H9 (cell line): ENCODE measurements around the gene PLCXD3. TPM values are rescaled to one million over a fixed set of nuclear protein-coding genes. Genes with fewer than 3 reads are reported as not detected.

Experiments
- DNase-seq: peaks from one replicate; pipeline ENCODE4 v3.0.0-alpha.2; 2017
- H2AFZ ChIP-seq: one replicate; pipeline ENCODE4 v1.6.1; 2013; ENCODE audit warnings: mild to moderate bottlenecking, low read length, control low read depth, moderate library complexity
- H2AK5ac ChIP-seq: 2 replicates; pipeline ENCODE4 v1.6.1; 2013; ENCODE audit warnings: low read length, control low read depth, mixed read lengths; ENCODE audit not compliant: insufficient read length
- H2BK120ac ChIP-seq: one replicate; pipeline ENCODE4 v1.6.1; 2013; ENCODE audit warnings: low read depth, mild to moderate bottlenecking, low read length, control low read depth, inconsistent platforms; ENCODE audit not compliant: poor library complexity, severe bottlenecking
- H2BK12ac ChIP-seq: 2 replicates; pipeline ENCODE4 v1.6.1; 2013; ENCODE audit warnings: low read length, control low read depth, mixed read lengths, low read depth; ENCODE audit not compliant: insufficient read length
- H2BK15ac ChIP-seq: 2 replicates; pipeline ENCODE4 v1.6.1; 2013; ENCODE audit warnings: low read depth, low read length, control low read depth
- H2BK20ac ChIP-seq: one replicate; pipeline ENCODE4 v1.6.1; 2013; ENCODE audit warnings: low read depth, mild to moderate bottlenecking, low read length, control low read depth, inconsistent platforms; ENCODE audit not compliant: poor library complexity, severe bottlenecking
- H2BK5ac ChIP-seq: 2 replicates; pipeline ENCODE4 v1.6.1; 2013; ENCODE audit warnings: low read length, control low read depth, mixed read lengths; ENCODE audit not compliant: insufficient read length
- H3K14ac ChIP-seq: 2 replicates; pipeline ENCODE4 v1.6.1; 2013; ENCODE audit warnings: low read length, control low read depth; ENCODE audit not compliant: insufficient read depth
- H3K18ac ChIP-seq: 2 replicates; pipeline ENCODE4 v1.6.1; 2013; ENCODE audit warnings: low read depth, mild to moderate bottlenecking, mixed read lengths, low read length, control low read depth; ENCODE audit not compliant: insufficient read length
- H3K23ac ChIP-seq: 2 replicates; pipeline ENCODE4 v1.6.1; 2013; ENCODE audit warnings: low read length, control low read depth, mixed read lengths, low read depth; ENCODE audit not compliant: insufficient read length
- H3K23me2 ChIP-seq: 2 replicates; pipeline ENCODE4 v1.6.1; 2013; ENCODE audit warnings: low read depth, mild to moderate bottlenecking, mixed read lengths, low read length, control low read depth; ENCODE audit not compliant: insufficient read length, poor library complexity, severe bottlenecking
- H3K27ac ChIP-seq: 2 replicates; pipeline ENCODE4 v1.5.1; 2013; ENCODE audit warnings: low read length, control low read depth, mixed read lengths, low read depth; ENCODE audit not compliant: insufficient read length
- H3K27me3 ChIP-seq: 2 replicates; pipeline ENCODE4 v1.6.1; 2013; ENCODE audit warnings: low read length, control low read depth, inconsistent platforms; ENCODE audit not compliant: insufficient read depth
- H3K4ac ChIP-seq: 2 replicates; pipeline ENCODE4 v1.6.1; 2013; ENCODE audit warnings: low read depth, mild to moderate bottlenecking, control low read depth, inconsistent platforms, low read length, moderate library complexity
- H3K4me1 ChIP-seq: 2 replicates; pipeline ENCODE4 v1.6.1; 2013; ENCODE audit warnings: low read length, control low read depth, inconsistent platforms; ENCODE audit not compliant: insufficient read depth
- H3K4me2 ChIP-seq: 2 replicates; pipeline ENCODE4 v1.6.1; 2013; ENCODE audit warnings: low read length, control low read depth, mixed read lengths; ENCODE audit not compliant: insufficient read length, insufficient read depth
- H3K56ac ChIP-seq: 2 replicates; pipeline ENCODE4 v1.6.1; 2013; ENCODE audit warnings: low read depth, mild to moderate bottlenecking, mixed read lengths, low read length, control low read depth; ENCODE audit not compliant: insufficient read length
- H3K79me1 ChIP-seq: 2 replicates; pipeline ENCODE4 v1.6.1; 2013; ENCODE audit warnings: low read depth, mild to moderate bottlenecking, moderate library complexity, low read length, control low read depth, inconsistent platforms; ENCODE audit not compliant: insufficient read depth, poor library complexity, severe bottlenecking
- H3K79me2 ChIP-seq: 2 replicates; pipeline ENCODE4 v1.6.1; 2013; ENCODE audit warnings: low read length, control low read depth, inconsistent platforms; ENCODE audit not compliant: insufficient read depth
- H3K9ac ChIP-seq: 2 replicates; pipeline ENCODE4 v1.6.1; 2013; ENCODE audit warnings: low read length, control low read depth, mixed read lengths; ENCODE audit not compliant: insufficient read length; ENCODE audit errors: extremely low read depth
- H3K9me3 ChIP-seq: one replicate; pipeline ENCODE4 v1.6.1; 2013; ENCODE audit warnings: low read depth, low read length, inconsistent platforms; ENCODE audit not compliant: control insufficient read depth
- H3T11ph ChIP-seq: one replicate; pipeline ENCODE4 v1.6.1; 2013; ENCODE audit warnings: mild to moderate bottlenecking, low read length, control low read depth, inconsistent platforms
- H4K20me1 ChIP-seq: one replicate; pipeline ENCODE4 v1.6.1; 2013; ENCODE audit not compliant: control insufficient read depth, insufficient read length, insufficient read depth
- H4K5ac ChIP-seq: 2 replicates; pipeline ENCODE4 v1.6.1; 2013; ENCODE audit warnings: low read depth, mild to moderate bottlenecking, mixed read lengths, low read length, control low read depth; ENCODE audit not compliant: insufficient read length
- H4K8ac ChIP-seq: replicated peaks from 2 replicates; pipeline ENCODE4 v1.6.1; 2013; ENCODE audit warnings: low read length, control low read depth, mixed read lengths, low read depth; ENCODE audit not compliant: insufficient read length
- H4K91ac ChIP-seq: 2 replicates; pipeline ENCODE4 v1.6.1; 2013; ENCODE audit warnings: low read depth, mild to moderate bottlenecking, moderate library complexity, mixed read lengths, low read length, control low read depth; ENCODE audit not compliant: insufficient read length
- H3K27ac Mint-ChIP-seq, 3 experiments: 2 replicates in 2 of 3; 3 replicates in 1 of 3; pipeline ENCODE4 v1.8.0; 2020 to 2021; ENCODE audit warnings: mixed read lengths in 3 of 3, mild to moderate bottlenecking in 1 of 3, moderate library complexity in 1 of 3
- H3K27me3 Mint-ChIP-seq: 2 replicates; pipeline ENCODE4 v1.8.0; 2021; ENCODE audit warnings: low read depth, mild to moderate bottlenecking, moderate library complexity, mixed read lengths
- H3K36me3 Mint-ChIP-seq, 3 experiments: 2 replicates in 2 of 3; 3 replicates in 1 of 3; pipeline ENCODE4 v1.8.0; 2020 to 2021; ENCODE audit warnings: low read depth in 3 of 3, mixed read lengths in 3 of 3; ENCODE audit not compliant: insufficient read depth in 1 of 3
- H3K4me1 Mint-ChIP-seq, 2 experiments: 2 replicates each; pipeline ENCODE4 v1.8.0; 2020; ENCODE audit warnings: mixed read lengths in 2 of 2
- H3K4me3 Mint-ChIP-seq, 2 experiments: 2 replicates in 1 of 2; 3 replicates in 1 of 2; pipeline ENCODE4 v1.8.0; 2020 to 2021; ENCODE audit warnings: mild to moderate bottlenecking in 2 of 2, mixed read lengths in 2 of 2, moderate library complexity in 1 of 2
- H3K9me3 Mint-ChIP-seq, 2 experiments: 2 replicates in 1 of 2; 3 replicates in 1 of 2; pipeline ENCODE4 v1.8.0; 2020; ENCODE audit warnings: mild to moderate bottlenecking in 2 of 2, mixed read lengths in 2 of 2, moderate library complexity in 1 of 2
- WGBS: extraction: QIAGEN DNeasy Blood & Tissue Kit; methylation state at CpG from one replicate; pipeline ENCODE4 v1.1.7; 2013; ENCODE audit warnings: missing lambda C conversion rate, low lambda C conversion rate, mixed read lengths; ENCODE audit not compliant: insufficient read length; ENCODE audit errors: extremely low coverage; 5-methylcytosine and 5-hydroxymethylcytosine counted together
- total RNA-seq: library from RNA; stranded (reverse); gene quantifications from 2 replicates; pipeline ENCODE4 v1.2.1, GENCODE V29; 2021
- TF ChIP-seq, protein P1 (sequence below): fragments of 200-600 bp; sonication (generic); conservative IDR thresholded peaks from 3 replicates; pipeline ENCODE4 v1.8.0; 2021; ENCODE audit warnings: antibody characterized with exemption, mild to moderate bottlenecking

PLCXD3 gene
- total RNA-seq, 1 experiment from 2014 or later = not detected

DNA sequence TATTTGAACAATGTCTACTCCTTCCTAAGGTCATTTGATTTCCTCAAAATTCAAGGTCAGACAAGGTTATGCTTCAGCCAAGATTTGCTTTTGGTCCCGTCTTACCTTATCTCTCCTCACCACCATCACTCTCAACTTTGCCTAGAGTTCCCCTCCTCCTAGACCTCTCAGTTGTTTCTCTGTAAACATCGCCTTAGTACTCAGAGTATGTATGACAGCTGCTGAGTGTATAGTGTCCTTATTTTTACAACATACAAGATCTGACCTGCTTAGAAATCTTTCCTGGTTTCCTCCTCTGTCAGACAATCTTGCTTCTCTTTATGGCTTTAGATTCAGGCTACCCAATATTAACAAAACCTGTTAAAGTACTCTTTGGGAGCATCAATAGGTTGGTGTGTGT is 247.1 kb downstream of the PLCXD3 start:
- H3K14ac ChIP-seq = no peak overlapping the region
- no peaks in the 10 kb centered on the region for H3K27me3 ChIP-seq
- Mint-ChIP-seq H3K4me3 (no peak overlapping the region), H3K36me3 (no peaks in the 10 kb centered on the region), H3K4me1 (peaks cover 6% of the 10 kb centered on the region in 2 experiments), H3K27ac (no peak overlapping the region), H3K27me3 (no peaks in the 10 kb centered on the region; the same call in 1 of the 2 replicates), H3K9me3 (no peaks in the 10 kb centered on the region; a peak in 1 of 5 replicates)
- no peak overlapping the region for H4K91ac ChIP-seq
- H3T11ph ChIP-seq = no peak overlapping the region
- H4K8ac ChIP-seq = no peak overlapping the region
- TF ChIP-seq, protein P1, sequence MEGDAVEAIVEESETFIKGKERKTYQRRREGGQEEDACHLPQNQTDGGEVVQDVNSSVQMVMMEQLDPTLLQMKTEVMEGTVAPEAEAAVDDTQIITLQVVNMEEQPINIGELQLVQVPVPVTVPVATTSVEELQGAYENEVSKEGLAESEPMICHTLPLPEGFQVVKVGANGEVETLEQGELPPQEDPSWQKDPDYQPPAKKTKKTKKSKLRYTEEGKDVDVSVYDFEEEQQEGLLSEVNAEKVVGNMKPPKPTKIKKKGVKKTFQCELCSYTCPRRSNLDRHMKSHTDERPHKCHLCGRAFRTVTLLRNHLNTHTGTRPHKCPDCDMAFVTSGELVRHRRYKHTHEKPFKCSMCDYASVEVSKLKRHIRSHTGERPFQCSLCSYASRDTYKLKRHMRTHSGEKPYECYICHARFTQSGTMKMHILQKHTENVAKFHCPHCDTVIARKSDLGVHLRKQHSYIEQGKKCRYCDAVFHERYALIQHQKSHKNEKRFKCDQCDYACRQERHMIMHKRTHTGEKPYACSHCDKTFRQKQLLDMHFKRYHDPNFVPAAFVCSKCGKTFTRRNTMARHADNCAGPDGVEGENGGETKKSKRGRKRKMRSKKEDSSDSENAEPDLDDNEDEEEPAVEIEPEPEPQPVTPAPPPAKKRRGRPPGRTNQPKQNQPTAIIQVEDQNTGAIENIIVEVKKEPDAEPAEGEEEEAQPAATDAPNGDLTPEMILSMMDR = no peak
- WGBS = no CpG with 5 or more reads among the region's 2 CpGs
- H4K5ac ChIP-seq = no peak overlapping the region
- H2BK12ac ChIP-seq = no peak overlapping the region
- H2BK120ac ChIP-seq = no peak overlapping the region
- H2BK20ac ChIP-seq = no peak overlapping the region
- no peak overlapping the region for H2BK15ac ChIP-seq
- no peaks in the 10 kb centered on the region for H3K79me2 ChIP-seq
- H3K4me1 ChIP-seq = no peaks in the 10 kb centered on the region
- no peak overlapping the region for H2AK5ac ChIP-seq
- H3K23me2 ChIP-seq = no peaks in the 10 kb centered on the region
- H3K79me1 ChIP-seq = no peaks in the 10 kb centered on the region
- H3K9me3 ChIP-seq = no peaks in the 10 kb centered on the region
- no peak overlapping the region for H3K27ac ChIP-seq
- no peak overlapping the region for H2AFZ ChIP-seq
- no peak overlapping the region for H3K9ac ChIP-seq
- DNase-seq = no peak
- no peak overlapping the region for H3K4ac ChIP-seq
- no peak overlapping the region for H2BK5ac ChIP-seq
- no peaks in the 10 kb centered on the region for H4K20me1 ChIP-seq
- no peak overlapping the region for H3K56ac ChIP-seq
- H3K23ac ChIP-seq = no peak overlapping the region
- H3K18ac ChIP-seq = no peak overlapping the region
- no peak overlapping the region for H3K4me2 ChIP-seq
